HEK293 (cell line): Measurements from ENCODE around the gene RANBP1.

Experiments
- CTCF ChIA-PET: fragments of 350-600 bp; formaldehyde crosslinking; extraction: SDS; loops from one replicate; lab custom pipeline; 2021; ENCODE audit warnings: antibody characterized with exemption; lab: Yijun Ruan, JAX
- POLR2A ChIA-PET: fragments of 300-600 bp; formaldehyde crosslinking; extraction: SDS; loops from one replicate; lab custom pipeline; 2020; ENCODE audit warnings: antibody characterized with exemption, inconsistent platforms; lab: Yijun Ruan, JAX
- H3K27ac ChIP-seq: fragments of 200-500 bp; sonication (Bioruptor generic); 2 replicates; pipeline ENCODE4 v1.5.1; 2014; ENCODE audit warnings: low read depth, low read length, control low read depth, inconsistent platforms; ENCODE audit errors: extremely low read depth
- H3K36me3 ChIP-seq, 2 experiments: fragments of 200-500 bp in 1 of 2; sonication (Bioruptor generic) in 1 of 2; 1 replicate in 1 of 2; 2 replicates in 1 of 2; pipeline ENCODE4 v1.5.1; 2014 to 2017; ENCODE audit warnings: inconsistent platforms in 2 of 2, low read length in 2 of 2; ENCODE audit not compliant: control insufficient read depth in 2 of 2, insufficient read depth in 1 of 2
- H3K4me1 ChIP-seq: fragments of 200-500 bp; sonication (Bioruptor generic); 2 replicates; pipeline ENCODE4 v1.5.1; 2014; ENCODE audit warnings: mild to moderate bottlenecking, low read length, inconsistent platforms; ENCODE audit not compliant: control insufficient read depth, insufficient read depth
- H3K4me3 ChIP-seq: 2 replicates; pipeline ENCODE4 v1.5.1; 2011; ENCODE audit warnings: low read depth, mild to moderate bottlenecking, control low read depth, low read length, moderate library complexity
- H3K9me3 ChIP-seq: fragments of 200-500 bp; sonication (Bioruptor generic); 2 replicates; pipeline ENCODE4 v1.5.1; 2014; ENCODE audit warnings: low read depth, low read length, inconsistent platforms; ENCODE audit not compliant: control insufficient read depth, insufficient read depth
- GLIS1 ChIP-seq: fragments of 450-650 bp; formaldehyde crosslinking; IDR thresholded peaks from 2 replicates; pipeline ENCODE4 v1.5.1; 2016; ENCODE audit warnings: missing biosample characterization, missing genetic modification characterization
- KLF1 ChIP-seq: fragments of 450-650 bp; formaldehyde crosslinking; IDR thresholded peaks from 2 replicates; pipeline ENCODE4 v1.5.1; 2016; ENCODE audit warnings: missing biosample characterization, missing genetic modification characterization
- KLF8 ChIP-seq: fragments of 450-650 bp; formaldehyde crosslinking; IDR thresholded peaks from 2 replicates; pipeline ENCODE4 v1.5.1; 2016; ENCODE audit warnings: missing biosample characterization, missing genetic modification characterization
- SETDB1 ChIP-seq: IDR thresholded peaks from one replicate; pipeline ENCODE4 v1.6.1; 2017; ENCODE audit warnings: mild to moderate bottlenecking, low read length, moderate library complexity, mixed read lengths; ENCODE audit not compliant: insufficient read length
- ZFP41 ChIP-seq: fragments of 450-650 bp; formaldehyde crosslinking; IDR thresholded peaks from 2 replicates; pipeline ENCODE4 v1.5.1; 2016; ENCODE audit warnings: missing biosample characterization, missing genetic modification characterization, borderline replicate concordance
- ZNF121 ChIP-seq: fragments of 450-650 bp; formaldehyde crosslinking; IDR thresholded peaks from 2 replicates; pipeline ENCODE4 v1.5.1; 2016; ENCODE audit warnings: missing biosample characterization, missing genetic modification characterization
- ZNF239 ChIP-seq: fragments of 450-650 bp; formaldehyde crosslinking; IDR thresholded peaks from 2 replicates; pipeline ENCODE4 v1.5.1; 2016; ENCODE audit warnings: missing biosample characterization, missing genetic modification characterization
- ZNF624 ChIP-seq: fragments of 450-650 bp; formaldehyde crosslinking; IDR thresholded peaks from 2 replicates; pipeline ENCODE4 v1.5.1; 2017; ENCODE audit warnings: missing biosample characterization, missing genetic modification characterization
- ZNF677 ChIP-seq: fragments of 450-650 bp; IDR thresholded peaks from 2 replicates; pipeline ENCODE4 v1.5.0; 2018; ENCODE audit warnings: missing biosample characterization, mild to moderate bottlenecking, missing genetic modification characterization, moderate library complexity
- ZNF837 ChIP-seq: fragments of 450-650 bp; formaldehyde crosslinking; IDR thresholded peaks from 2 replicates; pipeline ENCODE4 v1.5.1; 2016; ENCODE audit warnings: missing biosample characterization, missing genetic modification characterization
- TF ChIP-seq, protein P1 (sequence below): fragments of 450-650 bp; formaldehyde crosslinking; IDR thresholded peaks from 2 replicates; pipeline ENCODE4 v1.5.1; 2016; ENCODE audit warnings: missing biosample characterization, missing genetic modification characterization
- TF ChIP-seq, protein P2 (sequence below): fragments of 450-650 bp; formaldehyde crosslinking; IDR thresholded peaks from 2 replicates; pipeline ENCODE4 v1.5.1; 2016; ENCODE audit warnings: missing biosample characterization, missing genetic modification characterization, low read depth
- TF ChIP-seq, protein P3 (sequence below): fragments of 450-650 bp; formaldehyde crosslinking; IDR thresholded peaks from 2 replicates; pipeline ENCODE4 v1.5.1; 2017; ENCODE audit warnings: missing biosample characterization, missing genetic modification characterization

RANBP1 gene

DNA sequence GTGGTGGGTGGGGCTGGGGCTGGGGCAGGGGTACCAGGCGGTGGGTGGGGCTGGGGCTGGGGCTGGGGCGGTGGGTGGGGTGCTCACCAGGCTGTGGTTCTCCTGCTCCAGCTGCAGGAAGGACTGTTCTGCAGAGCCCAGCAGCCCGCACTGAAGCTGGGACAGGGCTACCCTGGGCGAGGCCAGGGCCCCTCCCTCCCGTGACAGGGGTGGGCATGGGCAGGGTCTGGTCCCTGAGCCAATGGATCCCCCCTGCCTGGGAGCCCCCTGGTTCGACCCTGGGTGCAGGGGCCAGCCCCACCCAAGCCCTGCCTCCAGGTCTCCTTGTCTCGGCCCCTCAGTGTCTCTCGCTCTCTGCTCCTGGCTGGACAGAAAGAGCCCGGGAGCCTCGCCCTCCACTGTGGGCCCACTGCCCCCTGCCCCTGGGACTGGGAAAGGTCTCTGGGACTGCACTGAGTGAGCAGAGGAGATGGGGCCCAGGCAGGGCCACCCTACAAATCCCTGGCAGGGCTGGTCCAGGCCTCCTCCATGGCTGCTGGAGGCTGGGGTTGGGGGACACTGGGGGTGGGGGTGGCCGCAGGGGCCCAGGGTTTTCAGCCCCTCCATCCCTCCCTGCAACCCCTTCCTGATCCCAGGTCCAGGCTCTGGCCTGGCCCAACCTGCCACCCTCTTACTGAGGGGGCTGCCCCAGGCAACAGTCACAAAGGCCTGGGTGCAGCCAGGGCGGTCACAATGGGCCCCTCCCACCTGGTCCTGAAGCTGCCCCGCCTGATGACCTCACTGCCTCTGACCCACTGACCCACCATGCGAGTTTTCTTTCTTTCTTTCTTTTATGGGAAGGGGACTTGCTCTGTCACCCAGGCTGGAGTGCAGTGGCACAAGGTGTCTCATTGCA is 34.7 kb downstream of the RANBP1 start, which contains the start of gene CCDC188:
TSS of gene CCDC188 (minus strand) at position 675 of the 895 bp plus-strand sequence. CDS start at position 606, 69 bp downstream.
- Histone ChIP-seq H3K27ac (no peak within 1 kb of the TSS), H3K4me1 (no peaks in the 10 kb centered on the region), H3K36me3 (peaks cover 0 to 1% of the 10 kb centered on the region in 2 experiments; a peak in 1 of 3 replicates), H3K4me3 (no peak within 1 kb of the TSS), H3K9me3 (no peaks in the 10 kb centered on the region)
- ChIA-PET POLR2A (interaction anchor here (0.7 kb wide), 1 partner anchor 169 kb away, joined by 3 read pairs; no protein-coding TSS in a partner anchor), CTCF (no interaction called here)
- TF ChIP-seq ZNF837 (no peak), KLF8 (tag by site-specific recombination) (peak; percentile 54; the same call in 1 of the 2 replicates), ZNF624 (tag by site-specific recombination) (no peak), KLF1 (tag by site-specific recombination) (peak; percentile 74)
- TF ChIP-seq, protein P1, sequence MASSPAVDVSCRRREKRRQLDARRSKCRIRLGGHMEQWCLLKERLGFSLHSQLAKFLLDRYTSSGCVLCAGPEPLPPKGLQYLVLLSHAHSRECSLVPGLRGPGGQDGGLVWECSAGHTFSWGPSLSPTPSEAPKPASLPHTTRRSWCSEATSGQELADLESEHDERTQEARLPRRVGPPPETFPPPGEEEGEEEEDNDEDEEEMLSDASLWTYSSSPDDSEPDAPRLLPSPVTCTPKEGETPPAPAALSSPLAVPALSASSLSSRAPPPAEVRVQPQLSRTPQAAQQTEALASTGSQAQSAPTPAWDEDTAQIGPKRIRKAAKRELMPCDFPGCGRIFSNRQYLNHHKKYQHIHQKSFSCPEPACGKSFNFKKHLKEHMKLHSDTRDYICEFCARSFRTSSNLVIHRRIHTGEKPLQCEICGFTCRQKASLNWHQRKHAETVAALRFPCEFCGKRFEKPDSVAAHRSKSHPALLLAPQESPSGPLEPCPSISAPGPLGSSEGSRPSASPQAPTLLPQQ (tag by site-specific recombination): 0 out of 2 replicates have a peak, but pooled peaks have one; percentile 35

DNA sequence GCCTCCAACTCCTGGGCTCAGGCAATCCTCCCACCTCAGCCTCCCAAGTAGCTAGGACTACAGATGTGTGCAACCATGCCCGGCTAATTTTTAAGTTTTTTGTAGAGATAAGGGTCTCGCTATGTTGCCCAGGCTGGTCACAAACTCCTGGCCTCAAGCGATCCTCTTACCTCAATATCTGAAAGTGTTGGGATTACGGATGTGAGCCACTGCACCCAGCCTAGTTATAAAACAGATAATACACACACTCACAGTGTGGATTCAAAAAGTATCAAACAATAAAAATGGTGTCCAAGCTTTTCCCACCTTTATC is 35.3 kb downstream of the RANBP1 start:
- TF ChIP-seq, protein P2, sequence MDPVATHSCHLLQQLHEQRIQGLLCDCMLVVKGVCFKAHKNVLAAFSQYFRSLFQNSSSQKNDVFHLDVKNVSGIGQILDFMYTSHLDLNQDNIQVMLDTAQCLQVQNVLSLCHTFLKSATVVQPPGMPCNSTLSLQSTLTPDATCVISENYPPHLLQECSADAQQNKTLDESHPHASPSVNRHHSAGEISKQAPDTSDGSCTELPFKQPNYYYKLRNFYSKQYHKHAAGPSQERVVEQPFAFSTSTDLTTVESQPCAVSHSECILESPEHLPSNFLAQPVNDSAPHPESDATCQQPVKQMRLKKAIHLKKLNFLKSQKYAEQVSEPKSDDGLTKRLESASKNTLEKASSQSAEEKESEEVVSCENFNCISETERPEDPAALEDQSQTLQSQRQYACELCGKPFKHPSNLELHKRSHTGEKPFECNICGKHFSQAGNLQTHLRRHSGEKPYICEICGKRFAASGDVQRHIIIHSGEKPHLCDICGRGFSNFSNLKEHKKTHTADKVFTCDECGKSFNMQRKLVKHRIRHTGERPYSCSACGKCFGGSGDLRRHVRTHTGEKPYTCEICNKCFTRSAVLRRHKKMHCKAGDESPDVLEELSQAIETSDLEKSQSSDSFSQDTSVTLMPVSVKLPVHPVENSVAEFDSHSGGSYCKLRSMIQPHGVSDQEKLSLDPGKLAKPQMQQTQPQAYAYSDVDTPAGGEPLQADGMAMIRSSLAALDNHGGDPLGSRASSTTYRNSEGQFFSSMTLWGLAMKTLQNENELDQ: no peak
- no peak for TF ChIP-seq SETDB1
- peak; percentile 20; the same call in 1 of the 2 replicates for TF ChIP-seq ZNF121
- TF ChIP-seq, all 188 proteins: peak for 1
- H3K4me3 ChIP-seq: no peak overlapping the region
- CTCF ChIA-PET: interaction anchor here (0.7 kb wide), 1 partner anchor 40 kb away, joined by 3 read pairs; no protein-coding TSS in a partner anchor
- POLR2A ChIA-PET: interaction anchor here (0.7 kb wide), 1 partner anchor 168 kb away, joined by 3 read pairs; no protein-coding TSS in a partner anchor
- no peaks in the 10 kb centered on the region for H3K36me3 ChIP-seq
- no peaks in the 10 kb centered on the region for H3K4me1 ChIP-seq
- H3K9me3 ChIP-seq: no peaks in the 10 kb centered on the region
- H3K27ac ChIP-seq: no peak overlapping the region

DNA sequence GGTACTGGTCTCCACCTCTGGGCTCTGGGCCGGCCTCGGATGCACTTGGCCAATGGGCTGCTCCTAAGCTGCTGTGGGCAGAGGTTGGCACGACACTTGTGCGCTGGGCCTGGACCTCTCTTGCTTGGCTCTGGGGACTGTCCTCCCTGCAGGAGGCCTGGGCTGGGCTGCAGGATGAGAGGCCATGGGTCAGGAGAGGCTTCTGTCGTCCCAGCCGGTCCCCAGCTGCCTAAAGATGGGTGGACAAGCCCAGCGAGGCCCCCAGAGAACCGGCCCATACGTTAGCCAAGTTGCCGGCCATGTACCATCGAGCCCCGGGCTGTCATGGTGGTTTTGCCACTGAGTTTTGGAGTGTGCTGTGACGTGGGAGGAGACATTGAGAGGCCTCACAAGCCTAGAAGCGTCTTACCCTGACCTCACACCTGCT is 36.6 kb downstream of the RANBP1 start:
- Histone ChIP-seq H3K27ac (no peak overlapping the region), H3K36me3 (no peaks in the 10 kb centered on the region)
- CTCF ChIA-PET: interaction anchor here (1.0 to 6.0 kb wide), 2 partner anchors 9 to 132 kb away, joined by 3 to 64 read pairs; no protein-coding TSS in a partner anchor
- TF ChIP-seq ZFP41 (tag by site-specific recombination): no peak
- TF ChIP-seq ZNF677: no peak
- TF ChIP-seq ZNF239: no peak
- TF ChIP-seq, all 188 proteins: peak for 0
- no peaks in the 10 kb centered on the region for H3K4me1 ChIP-seq
- POLR2A ChIA-PET: no interaction called here
- H3K9me3 ChIP-seq: no peaks in the 10 kb centered on the region
- no peak overlapping the region for H3K4me3 ChIP-seq

DNA sequence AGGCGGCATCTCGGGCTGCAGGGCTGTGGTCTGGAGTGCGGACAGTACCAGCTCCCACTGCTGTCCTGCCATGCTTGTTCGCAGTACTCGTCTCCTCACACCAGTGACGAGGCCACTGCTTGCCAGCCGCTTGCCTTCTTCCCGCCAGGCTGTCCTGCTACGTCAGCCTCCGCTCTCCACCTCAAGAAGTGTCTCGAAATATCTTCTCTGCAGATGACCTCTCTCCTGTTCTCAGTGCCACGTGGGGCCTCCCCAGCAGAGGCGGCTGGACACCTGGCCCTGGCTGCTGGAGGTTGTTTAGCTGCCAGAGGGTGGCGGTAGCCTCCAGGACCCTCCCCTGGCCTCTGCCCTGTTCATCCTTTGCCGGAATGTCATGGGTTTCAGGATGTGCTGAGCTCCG is 38.0 kb downstream of the RANBP1 start:
- Histone ChIP-seq H3K4me1 (no peaks in the 10 kb centered on the region), H3K27ac (no peak overlapping the region)
- POLR2A ChIA-PET: interaction anchor here (1.3 kb wide), 1 partner anchor 85 kb away, joined by 3 read pairs; no protein-coding TSS in a partner anchor
- CTCF ChIA-PET: interaction anchor here (0.6 to 6.0 kb wide), 6 partner anchors 85 to 464 kb away, joined by 3 to 64 read pairs (median 3); no protein-coding TSS in a partner anchor
- TF ChIP-seq, protein P3, sequence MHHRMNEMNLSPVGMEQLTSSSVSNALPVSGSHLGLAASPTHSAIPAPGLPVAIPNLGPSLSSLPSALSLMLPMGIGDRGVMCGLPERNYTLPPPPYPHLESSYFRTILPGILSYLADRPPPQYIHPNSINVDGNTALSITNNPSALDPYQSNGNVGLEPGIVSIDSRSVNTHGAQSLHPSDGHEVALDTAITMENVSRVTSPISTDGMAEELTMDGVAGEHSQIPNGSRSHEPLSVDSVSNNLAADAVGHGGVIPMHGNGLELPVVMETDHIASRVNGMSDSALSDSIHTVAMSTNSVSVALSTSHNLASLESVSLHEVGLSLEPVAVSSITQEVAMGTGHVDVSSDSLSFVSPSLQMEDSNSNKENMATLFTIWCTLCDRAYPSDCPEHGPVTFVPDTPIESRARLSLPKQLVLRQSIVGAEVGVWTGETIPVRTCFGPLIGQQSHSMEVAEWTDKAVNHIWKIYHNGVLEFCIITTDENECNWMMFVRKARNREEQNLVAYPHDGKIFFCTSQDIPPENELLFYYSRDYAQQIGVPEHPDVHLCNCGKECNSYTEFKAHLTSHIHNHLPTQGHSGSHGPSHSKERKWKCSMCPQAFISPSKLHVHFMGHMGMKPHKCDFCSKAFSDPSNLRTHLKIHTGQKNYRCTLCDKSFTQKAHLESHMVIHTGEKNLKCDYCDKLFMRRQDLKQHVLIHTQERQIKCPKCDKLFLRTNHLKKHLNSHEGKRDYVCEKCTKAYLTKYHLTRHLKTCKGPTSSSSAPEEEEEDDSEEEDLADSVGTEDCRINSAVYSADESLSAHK (tag by site-specific recombination): no peak
- peak; percentile 33 for TF ChIP-seq GLIS1 (tag by site-specific recombination)
- TF ChIP-seq, all 188 proteins: peak for 1
- Histone ChIP-seq H3K36me3 (no peaks in the 10 kb centered on the region), H3K9me3 (no peaks in the 10 kb centered on the region), H3K4me3 (no peak overlapping the region)
